ENCODE results near the gene RBM44.
"Not testable (repeated sequence)": the region's sequence is repeated elsewhere in the genome, so short reads cannot be mapped to it uniquely, and the experiment has no call there.

The RBM44 gene

GRCh38 chr2:237798236-237799059, at the start of gene RBM44:
TSS of gene RBM44 (plus strand) at chr2:237798779. CDS start at chr2:237813610, 14,831 bp downstream.
- no peak for DNase-seq

GRCh38 chr2:237749002-237749401, 49.6 kb upstream of the RBM44 start:
- DNase-seq: no peak

- no peak for DNase-seq
These were observed 48.6 kb upstream of the RBM44 start for GRCh38 chr2:237749961-237750360.

- DNase-seq: not testable (repeated sequence)
These were observed 48.1 kb upstream of the RBM44 start for GRCh38 chr2:237750441-237750840.

- DNase-seq: no peak
These were observed 45.8 kb upstream of the RBM44 start for GRCh38 chr2:237752761-237753165.

- no peak for DNase-seq
These were observed 44.4 kb upstream of the RBM44 start for GRCh38 chr2:237754182-237754581.

- DNase-seq: no peak
These were observed 43.8 kb upstream of the RBM44 start for GRCh38 chr2:237754626-237755248.

GRCh38 chr2:237757616-237758015, 41.0 kb upstream of the RBM44 start:
- no peak for DNase-seq

GRCh38 chr2:237758185-237758584, 40.4 kb upstream of the RBM44 start:
- DNase-seq: no peak

- no peak for DNase-seq
These were observed 39.4 kb upstream of the RBM44 start for GRCh38 chr2:237759176-237759575.

- no peak for DNase-seq
These were observed 37.8 kb upstream of the RBM44 start for GRCh38 chr2:237760506-237761502.

GRCh38 chr2:237762291-237763182, 36.0 kb upstream of the RBM44 start:
- DNase-seq: not testable (repeated sequence)

- no peak for DNase-seq
These were observed 34.8 kb upstream of the RBM44 start for GRCh38 chr2:237763812-237764211.

- DNase-seq: not testable (repeated sequence)
These were observed 33.5 kb upstream of the RBM44 start for GRCh38 chr2:237765122-237765521.

GRCh38 chr2:237765875-237766274, 32.7 kb upstream of the RBM44 start:
- DNase-seq: no peak

- DNase-seq: no peak
These were observed 32.2 kb upstream of the RBM44 start for GRCh38 chr2:237766340-237766739.

- DNase-seq: no peak
These were observed 26.1 kb upstream of the RBM44 start for GRCh38 chr2:237772513-237772912.

GRCh38 chr2:237773826-237774225, 24.8 kb upstream of the RBM44 start:
- DNase-seq: no peak

GRCh38 chr2:237774811-237775553, 23.6 kb upstream of the RBM44 start:
- peak; percentile 20 for DNase-seq

GRCh38 chr2:237779521-237779920, 19.1 kb upstream of the RBM44 start:
- DNase-seq: no peak

- DNase-seq: no peak
These were observed 16.4 kb upstream of the RBM44 start for GRCh38 chr2:237782181-237782580.

Data from CD4-positive, alpha-beta T cell treated with Interferon gamma for 1 hour (primary cell).